GM10266 (cell line): ENCODE measurements around the gene UST.
"Not testable (repeated sequence)": the region's sequence is repeated elsewhere in the genome, so short reads cannot be mapped to it uniquely, and the experiment has no call there.

Source experiments
- DNase-seq: peaks from one replicate; pipeline ENCODE4 v3.0.0; 2012; ENCODE audit errors: extremely low spot score
- TF ChIP-seq, protein P1 (sequence below): IDR thresholded peaks from 2 replicates; pipeline ENCODE4 v1.5.1; 2012; ENCODE audit warnings: mild to moderate bottlenecking, low read depth; ENCODE audit not compliant: control insufficient read depth, insufficient read depth; ENCODE audit errors: missing control alignments

The UST gene

DNA sequence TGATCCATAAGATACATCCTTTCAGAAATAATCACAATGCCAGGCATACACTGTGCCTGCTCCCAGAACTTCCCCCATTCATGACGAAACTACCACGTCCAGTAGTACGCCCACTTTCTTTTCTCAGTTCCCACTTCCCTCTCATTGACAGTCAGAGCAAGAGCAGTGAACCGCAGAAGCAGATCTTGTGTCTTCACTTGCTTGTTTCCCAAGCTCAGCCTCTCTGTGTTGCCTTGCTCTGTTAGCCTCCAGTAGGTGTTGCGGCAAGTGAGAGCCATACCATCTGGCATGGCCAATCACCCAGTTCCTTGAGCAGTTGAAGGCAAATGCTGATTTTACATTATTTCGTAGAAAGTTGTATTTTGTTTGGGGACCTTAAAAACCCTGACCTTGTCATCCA, 11.7 kb downstream of the UST start:
- TF ChIP-seq, protein P1, sequence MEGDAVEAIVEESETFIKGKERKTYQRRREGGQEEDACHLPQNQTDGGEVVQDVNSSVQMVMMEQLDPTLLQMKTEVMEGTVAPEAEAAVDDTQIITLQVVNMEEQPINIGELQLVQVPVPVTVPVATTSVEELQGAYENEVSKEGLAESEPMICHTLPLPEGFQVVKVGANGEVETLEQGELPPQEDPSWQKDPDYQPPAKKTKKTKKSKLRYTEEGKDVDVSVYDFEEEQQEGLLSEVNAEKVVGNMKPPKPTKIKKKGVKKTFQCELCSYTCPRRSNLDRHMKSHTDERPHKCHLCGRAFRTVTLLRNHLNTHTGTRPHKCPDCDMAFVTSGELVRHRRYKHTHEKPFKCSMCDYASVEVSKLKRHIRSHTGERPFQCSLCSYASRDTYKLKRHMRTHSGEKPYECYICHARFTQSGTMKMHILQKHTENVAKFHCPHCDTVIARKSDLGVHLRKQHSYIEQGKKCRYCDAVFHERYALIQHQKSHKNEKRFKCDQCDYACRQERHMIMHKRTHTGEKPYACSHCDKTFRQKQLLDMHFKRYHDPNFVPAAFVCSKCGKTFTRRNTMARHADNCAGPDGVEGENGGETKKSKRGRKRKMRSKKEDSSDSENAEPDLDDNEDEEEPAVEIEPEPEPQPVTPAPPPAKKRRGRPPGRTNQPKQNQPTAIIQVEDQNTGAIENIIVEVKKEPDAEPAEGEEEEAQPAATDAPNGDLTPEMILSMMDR, result no peak
- peak; percentile 58 for DNase-seq

DNA sequence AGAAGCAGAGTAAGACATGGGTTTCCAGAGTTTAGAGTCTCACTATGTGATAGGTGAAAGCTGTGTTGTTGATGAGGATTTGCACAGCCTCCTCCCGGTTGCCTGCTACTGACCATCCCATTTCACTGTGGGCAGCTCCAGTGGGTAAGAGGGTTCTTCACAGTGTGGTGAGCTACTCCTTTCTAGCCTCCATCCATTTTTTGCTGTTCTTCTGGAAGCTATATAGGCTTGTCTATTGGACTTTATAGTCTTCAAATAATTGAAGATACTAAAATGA, 13.4 kb downstream of the UST start:
- DNase-seq, result no peak
- TF ChIP-seq, protein P1, result no peak

DNA sequence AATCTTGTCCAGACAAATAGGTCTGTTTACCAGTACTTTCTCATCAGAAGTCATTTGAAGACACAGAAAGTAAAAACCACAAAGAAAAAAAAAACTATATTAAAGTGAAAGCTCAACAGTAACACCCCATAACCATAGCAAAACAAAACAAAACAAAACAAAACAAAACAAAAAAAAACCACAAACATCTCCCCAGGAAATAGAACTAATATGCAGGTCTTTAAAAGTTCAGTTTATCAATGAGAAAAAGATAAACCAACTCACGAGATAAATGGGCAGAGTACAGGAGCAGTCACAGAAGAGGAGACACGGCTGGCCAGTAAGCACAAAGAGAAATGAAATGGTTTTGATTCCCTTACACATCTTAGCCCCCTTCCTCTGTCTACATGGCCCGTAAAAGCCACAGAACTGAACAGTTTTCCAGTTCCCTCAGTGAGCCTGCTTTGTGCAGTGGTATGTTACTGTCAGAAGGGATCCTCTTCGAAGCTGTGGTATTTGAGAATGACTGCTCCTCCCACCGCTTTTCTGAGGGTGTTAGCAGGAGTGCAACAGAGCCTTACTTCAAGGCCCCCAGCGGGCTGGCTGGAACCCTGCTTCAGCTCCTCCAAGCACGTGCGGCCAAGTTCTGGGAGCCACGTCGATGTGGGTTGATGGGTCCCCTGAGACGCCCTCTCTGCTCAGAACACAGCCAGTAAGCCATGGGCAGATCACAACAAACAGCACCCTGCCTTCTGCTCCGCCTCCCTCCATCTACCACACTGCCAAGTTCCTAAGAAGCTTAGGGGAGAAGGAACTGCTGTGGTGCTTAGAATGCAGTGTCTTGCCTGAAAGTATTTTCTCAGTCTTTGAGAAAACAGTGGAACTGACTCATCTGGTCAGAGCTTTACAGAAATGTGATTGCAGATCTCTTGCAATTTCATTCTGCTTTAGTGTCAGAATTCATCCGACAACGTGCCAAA, 14.0 kb downstream of the UST start:
- TF ChIP-seq, protein P1, result no peak
- peak; percentile 31 for DNase-seq

DNA sequence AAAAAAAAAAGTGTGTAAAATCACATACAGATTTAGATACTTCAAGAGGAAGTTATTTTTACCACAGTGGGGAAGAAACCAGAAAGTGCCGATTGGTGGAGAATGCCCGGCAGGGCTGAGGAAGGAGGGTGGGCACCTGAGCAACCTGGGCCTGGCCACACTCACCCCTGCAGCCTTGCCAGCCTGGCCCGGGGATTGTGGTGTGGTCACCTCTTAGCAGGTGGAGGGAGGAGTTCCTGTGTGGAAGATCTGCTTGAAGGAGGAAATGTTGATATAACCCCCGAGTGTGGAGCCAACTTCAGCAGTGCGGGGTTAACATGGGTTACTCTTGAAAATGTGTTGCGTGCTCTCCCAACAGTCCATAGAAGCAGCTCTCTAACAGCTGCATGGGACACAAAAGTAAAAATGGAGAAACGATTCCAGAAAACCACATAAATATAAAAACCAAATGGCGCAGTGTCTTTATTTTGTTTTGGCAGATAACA, 14.7 kb downstream of the UST start:
- TF ChIP-seq, protein P1, result no peak
- no peak for DNase-seq

DNA sequence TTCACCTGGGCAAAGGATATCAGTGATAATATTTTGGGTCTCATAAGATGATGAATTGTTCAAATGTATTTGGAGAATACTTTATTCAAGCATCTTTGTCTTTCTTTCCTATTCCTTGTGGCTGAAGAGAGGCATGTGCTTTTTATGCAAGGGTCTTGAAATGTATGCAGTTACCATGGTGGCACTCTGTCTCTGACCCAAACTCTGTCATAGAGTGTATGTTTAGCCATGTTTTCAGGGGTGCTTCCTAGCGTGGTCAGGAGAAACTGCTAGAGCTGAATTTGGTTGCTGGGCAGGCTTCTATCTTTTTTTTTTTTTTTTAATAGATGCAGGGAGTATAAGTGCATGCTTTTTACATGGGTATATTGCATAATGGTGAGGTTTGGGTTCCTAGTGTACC, 15.4 kb downstream of the UST start:
- no peak for DNase-seq

DNA sequence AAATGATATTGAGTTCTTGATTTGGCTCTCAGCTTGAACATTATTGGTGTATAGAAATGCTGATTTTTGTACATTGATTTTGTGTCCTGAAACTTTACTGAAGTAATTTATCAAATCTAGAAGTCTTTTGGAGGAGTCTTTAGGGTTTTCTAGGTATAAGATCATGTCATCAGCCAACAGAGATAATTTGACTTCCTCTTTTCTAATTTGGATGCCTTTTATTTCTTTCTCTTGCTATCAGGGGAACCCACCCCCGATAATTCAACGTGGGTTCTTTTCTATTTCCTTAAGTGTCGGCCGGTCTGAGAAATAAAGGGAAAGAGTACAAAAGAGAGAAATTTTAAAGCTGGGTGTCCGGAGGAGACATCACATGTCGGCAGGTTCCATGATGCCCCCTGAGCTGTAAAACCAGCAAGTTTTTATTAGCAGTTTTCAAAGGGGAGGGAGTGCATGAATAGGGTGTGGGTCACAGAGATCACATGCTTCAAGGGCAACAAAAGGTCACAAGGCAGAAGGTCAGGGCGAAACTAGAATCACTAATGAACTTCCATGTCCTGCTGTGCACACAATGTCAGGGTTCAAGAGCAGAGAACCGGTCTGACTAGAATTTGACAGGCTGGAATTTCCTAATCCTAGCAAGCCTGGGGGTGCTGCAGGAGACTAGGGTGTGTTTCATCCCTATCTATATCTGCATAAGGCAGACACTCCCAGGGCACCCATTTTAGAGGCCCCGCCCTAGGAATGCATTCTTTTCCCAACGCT, 17.6 kb downstream of the UST start:
- DNase-seq, result not testable (repeated sequence)

More for the DNA sequence above, 15.4 kb downstream of the UST start:
- TF ChIP-seq, protein P1, result no peak

DNA sequence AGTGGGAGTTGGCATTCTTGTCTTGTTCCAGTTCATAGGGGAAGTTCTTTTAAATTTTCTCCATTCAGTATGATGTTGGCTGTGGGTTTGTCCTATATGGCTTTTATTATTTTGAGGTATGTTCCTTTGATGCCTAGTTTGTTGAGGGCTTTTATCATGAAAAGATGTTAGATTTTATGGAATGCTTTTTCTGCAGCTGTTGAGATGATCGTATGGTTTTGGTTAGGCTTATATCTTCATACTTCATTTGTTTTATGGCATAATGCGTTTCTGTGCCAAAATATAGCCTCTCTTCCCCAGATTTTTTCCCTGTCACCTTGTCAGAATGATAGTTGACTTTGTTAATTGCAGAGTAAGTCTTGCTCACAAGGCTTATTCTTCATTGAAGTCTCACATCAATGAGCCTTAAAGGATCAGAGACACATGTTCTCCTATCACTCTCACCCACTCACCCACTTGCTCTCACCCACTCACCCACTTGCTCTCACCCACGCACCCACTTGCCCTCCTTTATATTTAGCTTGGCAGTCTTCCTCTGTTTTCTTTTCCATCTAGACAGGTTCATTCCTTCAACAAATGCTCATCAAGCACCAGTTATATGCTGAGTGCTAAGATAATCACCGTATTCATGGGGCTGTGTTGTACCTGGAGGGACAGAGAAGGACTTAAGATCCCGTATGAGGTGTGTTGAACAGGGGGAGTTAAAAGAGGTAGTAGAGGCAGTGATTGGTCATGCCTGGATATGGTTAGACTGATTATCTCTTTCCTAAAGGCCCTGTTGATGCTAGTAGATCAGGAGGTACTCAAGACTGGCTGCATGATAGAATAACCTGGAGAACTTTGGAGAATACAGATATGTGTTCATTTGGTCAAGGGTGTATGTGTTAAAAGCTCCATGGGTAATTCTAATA, 19.3 kb downstream of the UST start:
- TF ChIP-seq, protein P1, result no peak
- no peak for DNase-seq
